ENCODE data around the gene RNF43. TPM values are rescaled to one million over a fixed set of nuclear protein-coding genes. Genes with fewer than 3 reads are reported as not detected.

The RNF43 gene
- total and polyA plus RNA-seq, 2 of the 13 experiments (the other 11 are each of a cell fraction or from before 2014, with no cell fraction given) = 31.0 to 53.4 TPM

- no peak for TF ChIP-seq ZNF275 (CRISPR knock-in tag; IDR thresholded peaks at IDR 0.05; ENCODE audit: borderline replicate concordance)
- TF ChIP-seq ZNF543 (CRISPR knock-in tag; IDR thresholded peaks at IDR 0.05) = no peak
- TF ChIP-seq CBX5 (CRISPR knock-in tag; IDR thresholded peaks at IDR 0.05; ENCODE audit: borderline replicate concordance) = no peak
- no peak for TF ChIP-seq ZNF749 (CRISPR knock-in tag; IDR thresholded peaks at IDR 0.05; ENCODE audit: borderline replicate concordance)
- no peak for TF ChIP-seq ZNF282 (IDR thresholded peaks at IDR 0.05; ENCODE audit: partially characterized antibody)
- TF ChIP-seq ZHX2 (IDR thresholded peaks at IDR 0.05; ENCODE audit: low read depth) = 0 out of 2 replicates have a peak, but pooled peaks have one; percentile 30
- TF ChIP-seq ZHX2 (CRISPR knock-in tag; IDR thresholded peaks at IDR 0.05; ENCODE audit: borderline replicate concordance) = no peak
- TF ChIP-seq REXO4 (CRISPR knock-in tag; IDR thresholded peaks at IDR 0.05; ENCODE audit: borderline replicate concordance) = no peak
- TF ChIP-seq KDM5A (IDR thresholded peaks at IDR 0.05; ENCODE audit: borderline replicate concordance, low read length) = 0 out of 2 replicates have a peak, but pooled peaks have one; percentile 45
- no peak for TF ChIP-seq KLF15 (CRISPR knock-in tag; IDR thresholded peaks at IDR 0.05; ENCODE audit: borderline replicate concordance)
- no peak for TF ChIP-seq GMEB1 (CRISPR knock-in tag; IDR thresholded peaks at IDR 0.05; ENCODE audit: borderline replicate concordance)
- TF ChIP-seq AHR (CRISPR knock-in tag; IDR thresholded peaks at IDR 0.05) = no peak
- TF ChIP-seq IRX3 (CRISPR knock-in tag; IDR thresholded peaks at IDR 0.05; ENCODE audit: borderline replicate concordance, low read depth) = no peak
- no peak for TF ChIP-seq MAFF (IDR thresholded peaks at IDR 0.05; ENCODE audit: low read depth, low read length)
- TF ChIP-seq MXD4 (CRISPR knock-in tag; IDR thresholded peaks at IDR 0.05) = 0 out of 2 replicates have a peak, but pooled peaks have one; percentile 58
- no peak for TF ChIP-seq JUND (CRISPR knock-in tag; IDR thresholded peaks at IDR 0.05)
- no peak for TF ChIP-seq GTF3A (CRISPR knock-in tag; conservative IDR thresholded peaks at IDR 0.05)
- 0 out of 2 replicates have a peak, but pooled peaks have one; percentile 15 for TF ChIP-seq MNT (IDR thresholded peaks at IDR 0.05)
- TF ChIP-seq MAX (IDR thresholded peaks at IDR 0.05) = peak; percentile 93
Observed at GRCh38 chr17:58414596-58414997, 2.7 kb downstream of the RNF43 start (continued).
